ENCODE results near the gene CCDC195. TPM values are rescaled to one million over a fixed set of nuclear protein-coding genes. Genes with fewer than 3 reads are reported as not detected.

Gene CCDC195
- total and polyA plus RNA-seq, 2 of the 4 experiments (the other 2 are of a cell fraction), result not detected

GRCh38 chr2:224658780-224659405 is 57.3 kb downstream of the CCDC195 start:
- no peak overlapping the region for H3K9ac ChIP-seq (ENCODE audit: low read depth, low read length)
- no peak overlapping the region for H4K91ac ChIP-seq (ENCODE audit: insufficient read depth, low read depth, low read length)
- in situ Hi-C loops (cut with MboI; ENCODE audit: low sequenced_read_pairs), result no loop called here
- ChIA-PET CTCF (interaction anchor here (1.0 kb wide), 1 partner anchor 8 kb away, joined by 3 read pairs; no protein-coding TSS in a partner anchor), POLR2A (ENCODE audit: unreplicated experiment) (no interaction called here)
- H3K9me1 ChIP-seq (ENCODE audit: insufficient read depth, low read length), result no peaks in the 10 kb centered on the region
- H2BK15ac ChIP-seq (ENCODE audit: low read depth, low read length), result no peak overlapping the region
- no peak overlapping the region for H2AK9ac ChIP-seq (replicated peaks; ENCODE audit: low read depth, low read length, poor library complexity)
- no peak for DNase-seq
- H3K56ac ChIP-seq (ENCODE audit: extremely low read depth, insufficient read depth, low read length), result no peak overlapping the region
- no peaks in the 10 kb centered on the region for H3K36me3 ChIP-seq (ENCODE audit: control insufficient read depth, insufficient read depth, low read length)
- H4K8ac ChIP-seq (ENCODE audit: low read depth in 2 of 2, low read length in 2 of 2), result no peak overlapping the region
- H2AFZ ChIP-seq (replicated peaks; ENCODE audit: low read length, poor library complexity), result no peak overlapping the region
- no peak overlapping the region for H3K27ac ChIP-seq (ENCODE audit: insufficient read depth, low read length)
- H2BK120ac ChIP-seq (ENCODE audit: low read depth, low read length), result no peak overlapping the region
- intact Hi-C loops (cut with micrococcal nuclease), result no loop called here
- H2AK5ac ChIP-seq (ENCODE audit: low read depth, low read length), result no peak overlapping the region
- no peak overlapping the region for H3K18ac ChIP-seq (ENCODE audit: low read depth, low read length)
- H4K20me1 ChIP-seq (ENCODE audit: insufficient read depth, low read length), result no peaks in the 10 kb centered on the region
- H3K4ac ChIP-seq (ENCODE audit: low read depth, low read length), result no peak overlapping the region
- no peak overlapping the region for H2BK5ac ChIP-seq (ENCODE audit: low read depth, low read length, poor library complexity, severe bottlenecking)
- dilution Hi-C loops (cut with HindIII; ENCODE audit: low sequenced_read_pairs, unreplicated experiment), result no loop called here
- BruUV-seq (replicated peaks), result no TSS peak
- H3K9me3 ChIP-seq (ENCODE audit: control insufficient read depth, insufficient read depth, low read length), result no peaks in the 10 kb centered on the region; the same call in 1 of the 2 replicates
- H3K27me3 ChIP-seq (ENCODE audit: control insufficient read depth, insufficient read depth, low read length), result no peaks in the 10 kb centered on the region; the same call in 1 of the 2 replicates
- no peak overlapping the region for H3K23ac ChIP-seq (ENCODE audit: low read depth, low read length)
- no peak overlapping the region for H2BK20ac ChIP-seq (ENCODE audit: low read depth, low read length)
- H4K5ac ChIP-seq (ENCODE audit: low read depth, low read length), result no peak overlapping the region
- H3K14ac ChIP-seq (replicated peaks; ENCODE audit: low read depth, low read length), result no peak overlapping the region
- TF ChIP-seq RFX5 (IDR thresholded peaks at IDR 0.05; ENCODE audit: low read depth, low read length) (no peak), POLR2A (IDR thresholded peaks at IDR 0.05; ENCODE audit: low read depth, low read length) (no peak), CTCF (conservative IDR thresholded peaks at IDR 0.05; ENCODE audit: low read depth, low read length) (no peak), SMC3 (IDR thresholded peaks at IDR 0.05; ENCODE audit: low read depth, low read length) (no peak), RAD21 (IDR thresholded peaks at IDR 0.05; ENCODE audit: low read length) (no peak), MXI1 (IDR thresholded peaks at IDR 0.05; ENCODE audit: borderline replicate concordance, low read depth, low read length) (no peak), BHLHE40 (IDR thresholded peaks at IDR 0.05; ENCODE audit: low read depth, low read length) (no peak), CHD1 (IDR thresholded peaks at IDR 0.05; ENCODE audit: low read depth, low read length) (no peak), MAFK (IDR thresholded peaks at IDR 0.05; ENCODE audit: low read depth, low read length) (no peak), CEBPB (IDR thresholded peaks at IDR 0.05; ENCODE audit: low read depth, low read length) (no peak), ELK1 (IDR thresholded peaks at IDR 0.05; ENCODE audit: borderline replicate concordance, low read depth, low read length) (no peak), FOS (IDR thresholded peaks at IDR 0.05; ENCODE audit: low read depth, low read length) (no peak), RCOR1 (IDR thresholded peaks at IDR 0.05; ENCODE audit: insufficient replicate concordance, low read length) (no peak), NFE2L2 (IDR thresholded peaks at IDR 0.05; ENCODE audit: low read depth, low read length) (no peak), MAZ (IDR thresholded peaks at IDR 0.05; ENCODE audit: borderline replicate concordance, low read depth, low read length) (no peak)
- TF ChIP-seq, protein P1, sequence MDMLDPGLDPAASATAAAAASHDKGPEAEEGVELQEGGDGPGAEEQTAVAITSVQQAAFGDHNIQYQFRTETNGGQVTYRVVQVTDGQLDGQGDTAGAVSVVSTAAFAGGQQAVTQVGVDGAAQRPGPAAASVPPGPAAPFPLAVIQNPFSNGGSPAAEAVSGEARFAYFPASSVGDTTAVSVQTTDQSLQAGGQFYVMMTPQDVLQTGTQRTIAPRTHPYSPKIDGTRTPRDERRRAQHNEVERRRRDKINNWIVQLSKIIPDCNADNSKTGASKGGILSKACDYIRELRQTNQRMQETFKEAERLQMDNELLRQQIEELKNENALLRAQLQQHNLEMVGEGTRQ (IDR thresholded peaks at IDR 0.05; ENCODE audit: low read depth, low read length), result no peak
- no peaks in the 10 kb centered on the region for H3K79me1 ChIP-seq (ENCODE audit: low read depth in 1 of 2, low read length in 2 of 2)
- H3K4me2 ChIP-seq (ENCODE audit: low read depth, low read length), result no peak overlapping the region
- no peak overlapping the region for H3K4me3 ChIP-seq (ENCODE audit: insufficient read depth, low read depth, low read length)
- H3K4me1 ChIP-seq (ENCODE audit: control insufficient read depth, insufficient read depth, low read length), result no peaks in the 10 kb centered on the region
- no peak; the same call in 1 of the 2 replicates for ATAC-seq (ENCODE audit: low read depth)

Data from IMR-90 (cell line).